ENCODE measurements around the gene TRAPPC3. TPM values are rescaled to one million over a fixed set of nuclear protein-coding genes. Genes with fewer than 3 reads are reported as not detected.

Gene TRAPPC3
- total RNA-seq, 1 experiment from 2014 or later: 119 TPM

DNA sequence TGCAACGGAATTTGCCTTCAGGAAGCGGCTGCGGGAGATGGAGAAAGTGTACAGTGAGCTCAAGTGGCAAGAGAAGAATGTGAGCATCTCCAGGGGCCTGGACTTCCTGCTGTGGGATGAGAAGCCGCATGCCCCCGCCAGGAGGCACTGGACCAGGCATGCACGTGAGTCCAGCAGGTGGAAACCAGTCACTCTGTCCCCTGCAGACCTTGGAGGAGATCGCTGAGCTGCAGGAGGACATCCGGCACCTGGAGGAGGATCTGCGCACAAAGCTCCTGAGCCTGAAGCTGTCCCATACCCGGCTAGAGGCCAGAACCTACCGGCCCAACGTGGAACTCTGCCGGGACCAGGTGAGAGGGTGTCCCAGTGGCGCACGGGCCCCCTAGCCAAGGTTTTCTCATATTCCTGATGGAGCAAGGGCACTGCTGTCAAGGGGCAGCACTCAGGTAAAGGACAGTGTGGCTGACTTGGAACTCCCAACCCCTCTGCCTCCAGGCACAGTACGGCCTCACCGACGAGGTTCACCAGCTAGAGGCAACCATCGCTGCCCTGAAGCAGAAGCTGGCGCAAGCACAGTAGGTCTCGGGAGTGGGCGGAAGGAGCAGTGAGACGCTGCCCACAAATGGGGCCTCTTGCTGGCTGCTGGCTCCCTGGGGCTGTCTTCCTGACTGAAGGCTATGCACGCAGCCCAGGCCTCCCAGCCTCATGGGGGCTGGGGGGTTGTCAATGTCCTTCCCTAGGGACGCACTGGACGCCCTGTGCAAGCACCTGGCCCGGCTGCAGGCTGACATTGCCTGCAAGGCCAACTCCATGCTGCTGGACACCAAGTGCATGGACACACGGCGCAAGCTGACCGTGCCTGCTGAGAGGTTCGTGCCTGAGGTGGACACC is 61.8 kb downstream of the TRAPPC3 start:
- no peaks in the 10 kb centered on the region for H3K27me3 ChIP-seq (ENCODE audit: low read length)
- BruUV-seq (replicated peaks): no TSS peak

More for the DNA sequence above, 61.8 kb downstream of the TRAPPC3 start:
- DNase-seq (no peak), ATAC-seq (no peak)
- peaks cover 13% of the 10 kb centered on the region; the same call in 1 of the 2 replicates for H3K4me1 ChIP-seq (ENCODE audit: insufficient read depth, low read length)
- no peaks in the 10 kb centered on the region for H3F3A ChIP-seq (ENCODE audit: low read length, unreplicated experiment)
- H3K9me3 ChIP-seq (ENCODE audit: low read length): no peaks in the 10 kb centered on the region
- no peaks in the 10 kb centered on the region for H4K20me1 ChIP-seq (ENCODE audit: low read length)
- H3K27ac ChIP-seq (ENCODE audit: low read length): no peak overlapping the region
- H3K79me2 ChIP-seq (ENCODE audit: low read length): peaks cover 28% of the 10 kb centered on the region
- TF ChIP-seq, protein P1, sequence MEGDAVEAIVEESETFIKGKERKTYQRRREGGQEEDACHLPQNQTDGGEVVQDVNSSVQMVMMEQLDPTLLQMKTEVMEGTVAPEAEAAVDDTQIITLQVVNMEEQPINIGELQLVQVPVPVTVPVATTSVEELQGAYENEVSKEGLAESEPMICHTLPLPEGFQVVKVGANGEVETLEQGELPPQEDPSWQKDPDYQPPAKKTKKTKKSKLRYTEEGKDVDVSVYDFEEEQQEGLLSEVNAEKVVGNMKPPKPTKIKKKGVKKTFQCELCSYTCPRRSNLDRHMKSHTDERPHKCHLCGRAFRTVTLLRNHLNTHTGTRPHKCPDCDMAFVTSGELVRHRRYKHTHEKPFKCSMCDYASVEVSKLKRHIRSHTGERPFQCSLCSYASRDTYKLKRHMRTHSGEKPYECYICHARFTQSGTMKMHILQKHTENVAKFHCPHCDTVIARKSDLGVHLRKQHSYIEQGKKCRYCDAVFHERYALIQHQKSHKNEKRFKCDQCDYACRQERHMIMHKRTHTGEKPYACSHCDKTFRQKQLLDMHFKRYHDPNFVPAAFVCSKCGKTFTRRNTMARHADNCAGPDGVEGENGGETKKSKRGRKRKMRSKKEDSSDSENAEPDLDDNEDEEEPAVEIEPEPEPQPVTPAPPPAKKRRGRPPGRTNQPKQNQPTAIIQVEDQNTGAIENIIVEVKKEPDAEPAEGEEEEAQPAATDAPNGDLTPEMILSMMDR (conservative IDR thresholded peaks at IDR 0.05; ENCODE audit: low read depth, low read length): no peak
- no peak for TF ChIP-seq EZH2 (IDR thresholded peaks at IDR 0.05; ENCODE audit: low read length, unreplicated experiment)
- no peak for TF ChIP-seq EZH2phosphoT487 (IDR thresholded peaks at IDR 0.05; ENCODE audit: borderline replicate concordance, low read length)
- ChIA-PET CTCF (interaction anchor here (0.7 kb wide), 1 partner anchor 608 kb away, joined by 4 read pairs; no protein-coding TSS in a partner anchor), POLR2A (ENCODE audit: unreplicated experiment) (interaction anchor here (0.6 kb wide), 1 partner anchor 864 kb away, joined by 3 read pairs; no protein-coding TSS in a partner anchor)
- peaks cover 8% of the 10 kb centered on the region; the same call in 1 of the 2 replicates for H3K36me3 ChIP-seq (ENCODE audit: low read depth, low read length)
- H3K4me3 ChIP-seq (ENCODE audit: low read length): no peak overlapping the region
- H3K9me2 ChIP-seq (replicated peaks; ENCODE audit: low read length): no peaks in the 10 kb centered on the region
- intact Hi-C loops (cut with micrococcal nuclease): loop anchor here (5.0 to 10.0 kb wide), 2 partner anchors 153 to 230 kb away; partner anchors contain the start of gene AGO3
- H2AFZ ChIP-seq (ENCODE audit: low read length): no peak overlapping the region
- H3K4me2 ChIP-seq (ENCODE audit: low read length): no peak overlapping the region
- H3K9ac ChIP-seq (ENCODE audit: low read length): no peak overlapping the region

Other genes starting within 250 kb of the TRAPPC3 start
- gene AGO3, start 218.4 kb downstream of the TRAPPC3 start, total RNA-seq (2014; rRNA removed): 17.7 and 26.3 TPM in 2 replicates
- not detected in 2 replicates for gene TEKT2, start 65.4 kb downstream of the TRAPPC3 start, total RNA-seq (2014; rRNA removed)
- gene ADPRS, start 60.6 kb downstream of the TRAPPC3 start, total RNA-seq (2014; rRNA removed): 75.9 and 83.0 TPM in 2 replicates
- 0.26 and 0.58 TPM in 2 replicates for gene COL8A2, start 24.3 kb downstream of the TRAPPC3 start, total RNA-seq (2014; rRNA removed)
- 113 and 160 TPM in 2 replicates for gene MAP7D1, start 6.7 kb upstream of the TRAPPC3 start, total RNA-seq (2014; rRNA removed)
- gene THRAP3, start 75.0 kb upstream of the TRAPPC3 start, total RNA-seq (2014; rRNA removed): 55.7 and 67.0 TPM in 2 replicates
- 11.3 and 16.4 TPM in 2 replicates for gene SH3D21, start 156.9 kb upstream of the TRAPPC3 start, total RNA-seq (2014; rRNA removed)
- 89.1 and 104 TPM in 2 replicates for gene EVA1B, start 174.2 kb upstream of the TRAPPC3 start, total RNA-seq (2014; rRNA removed)
- 14.4 and 15.9 TPM in 2 replicates for gene STK40, start 236.4 kb upstream of the TRAPPC3 start, total RNA-seq (2014; rRNA removed)
- gene LSM10, start 248.4 kb upstream of the TRAPPC3 start, total RNA-seq (2014; rRNA removed): 19.2 and 35.2 TPM in 2 replicates